ENCODE data around the gene PRPH. TPM values are rescaled to one million over a fixed set of nuclear protein-coding genes. Genes with fewer than 3 reads are reported as not detected.

PRPH gene
- total and polyA plus RNA-seq, 2 of the 8 experiments (the other 6 are each of a cell fraction or from before 2014, with no cell fraction given) = 0.79 to 1.4 TPM

DNA sequence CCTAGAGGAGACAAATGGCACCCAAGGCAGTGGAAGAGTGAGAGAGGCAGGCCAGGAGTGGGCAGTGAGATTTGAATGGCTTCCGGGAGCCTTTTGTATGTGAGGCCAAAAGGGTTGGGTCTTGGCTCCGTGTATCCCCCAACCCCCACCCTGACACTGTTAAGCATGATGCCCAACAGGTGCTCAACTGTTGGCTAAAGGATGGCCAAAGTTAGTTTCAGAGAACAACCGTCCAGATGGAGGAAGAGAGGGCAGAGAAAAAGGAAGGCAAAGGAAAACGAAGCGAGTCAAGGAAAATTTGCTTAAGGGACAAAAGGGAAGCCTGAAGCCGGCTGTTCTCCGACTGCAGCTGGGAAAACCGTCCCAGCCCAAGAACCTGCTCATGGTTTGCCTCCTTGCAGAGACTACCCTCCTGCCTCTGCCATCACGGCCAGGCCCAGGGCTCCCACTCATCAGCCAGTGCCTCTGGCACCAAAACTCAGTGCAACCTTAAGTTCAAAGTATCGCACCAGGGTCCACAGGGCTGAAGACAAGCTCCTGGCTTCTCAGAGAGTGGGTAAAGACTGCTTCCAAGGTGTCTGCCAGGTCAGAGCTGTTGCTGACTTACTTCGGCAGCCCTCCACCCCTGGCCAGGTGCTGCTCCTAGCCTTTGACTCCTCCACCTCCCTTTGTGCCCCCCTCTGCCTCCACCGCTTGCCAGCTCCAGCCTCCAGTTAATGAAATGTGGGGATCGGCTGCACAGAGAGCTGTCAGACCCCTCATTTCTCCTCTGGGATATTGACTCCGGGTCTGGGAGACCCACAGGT lies 46.2 kb downstream of the PRPH start:
- H2BK20ac ChIP-seq (ENCODE audit: low read length) = 0 out of 2 replicates have a peak overlapping the region, but pooled peaks have one; percentile 13
- no peaks in the 10 kb centered on the region for H3K79me1 ChIP-seq (ENCODE audit: low read depth, low read length)
- CTCF ChIA-PET (ENCODE audit: partially characterized antibody) = interaction anchor here (0.7 to 4.0 kb wide), 33 partner anchors 10 to 400 kb away, joined by 3 to 147 read pairs (median 7); partner anchors contain the start of genes PRPH, SPATS2, TMBIM6 and TROAP
- H3K36me3 ChIP-seq (ENCODE audit: control insufficient read depth in 2 of 4, insufficient read depth in 4 of 4, low read length in 3 of 4) = peaks cover 0 to 4% (median 0%) of the 10 kb centered on the region in 4 experiments; a peak in 1 of 8 replicates
- H2AFZ ChIP-seq (ENCODE audit: low read length) = no peak overlapping the region
- no peak overlapping the region for H3K14ac ChIP-seq (ENCODE audit: insufficient read length)
- H3K56ac ChIP-seq (replicated peaks; ENCODE audit: insufficient read length, low read depth, low read length) = no peak overlapping the region
- peak overlapping the region; percentile 71 to 78 for H3K4me2 ChIP-seq (ENCODE audit: insufficient read depth in 1 of 2, low read depth in 2 of 2, low read length in 2 of 2)
- H4K20me1 ChIP-seq (replicated peaks in 1 of 2; ENCODE audit: control insufficient read depth in 1 of 2, insufficient read depth in 2 of 2, low read length in 2 of 2) = peaks cover 13% of the 10 kb centered on the region in 2 experiments
- H3K23me2 ChIP-seq (ENCODE audit: low read depth, low read length) = peaks cover 9% of the 10 kb centered on the region
- TF ChIP-seq SUZ12 (IDR thresholded peaks at IDR 0.05; ENCODE audit: low read length) = peak; percentile 84; the same call in 1 of the 2 replicates
- TF ChIP-seq, protein P1, sequence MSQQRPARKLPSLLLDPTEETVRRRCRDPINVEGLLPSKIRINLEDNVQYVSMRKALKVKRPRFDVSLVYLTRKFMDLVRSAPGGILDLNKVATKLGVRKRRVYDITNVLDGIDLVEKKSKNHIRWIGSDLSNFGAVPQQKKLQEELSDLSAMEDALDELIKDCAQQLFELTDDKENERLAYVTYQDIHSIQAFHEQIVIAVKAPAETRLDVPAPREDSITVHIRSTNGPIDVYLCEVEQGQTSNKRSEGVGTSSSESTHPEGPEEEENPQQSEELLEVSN (IDR thresholded peaks at IDR 0.05) = no peak
- peak; percentile 62 for TF ChIP-seq EZH2 (IDR thresholded peaks at IDR 0.05; ENCODE audit: low read depth, low read length, severe bottlenecking)
- TF ChIP-seq RNF2 (IDR thresholded peaks at IDR 0.05; ENCODE audit: borderline replicate concordance, low read depth, low read length, missing control alignments, poor library complexity, severe bottlenecking) = peak; percentile 52
- POLR2A ChIA-PET (ENCODE audit: partially characterized antibody) = interaction anchor here (1.1 to 4.0 kb wide), 8 partner anchors 8 to 211 kb away, joined by 3 to 31 read pairs (median 4); partner anchors contain the start of genes PRPH, TROAP and TUBA1B
- no peak overlapping the region for H3K9ac ChIP-seq (replicated peaks in 1 of 4; ENCODE audit: extremely low read depth in 1 of 4, low read depth in 3 of 4, low read length in 3 of 4)
- FAIRE-seq = no peak
- H3K18ac ChIP-seq (ENCODE audit: extremely low read depth, low read length) = peak overlapping the region; percentile 60
- H2BK120ac ChIP-seq (replicated peaks; ENCODE audit: low read depth, low read length) = no peak overlapping the region
- no peak overlapping the region for H4K5ac ChIP-seq (ENCODE audit: insufficient read length, low read depth, low read length)
- no peak overlapping the region for H2BK12ac ChIP-seq (ENCODE audit: low read depth, low read length)
- H3K4me1 ChIP-seq (replicated peaks in 1 of 4; ENCODE audit: control insufficient read depth in 3 of 4, insufficient read depth in 4 of 4, low read length in 3 of 4) = peaks cover 4 to 57% (median 39%) of the 10 kb centered on the region in 4 experiments
- no peaks in the 10 kb centered on the region for H3K79me2 ChIP-seq (ENCODE audit: control insufficient read depth in 1 of 2, insufficient read depth in 2 of 2, low read length in 2 of 2)
- no peak overlapping the region for H2BK5ac ChIP-seq (ENCODE audit: low read depth, low read length)
- no peak overlapping the region for H3K4ac ChIP-seq (replicated peaks; ENCODE audit: insufficient read length, low read depth, low read length)
- peaks cover 0 to under 1% of the 10 kb centered on the region in 2 experiments; a peak in 1 of 4 replicates for H3K9me3 ChIP-seq (ENCODE audit: insufficient read depth in 2 of 2, low read depth in 1 of 2, low read length in 1 of 2)
- peak overlapping the region; percentile 34 to 78 (median 67); a peak in 7 of 8 replicates for H3K4me3 ChIP-seq (ENCODE audit: extremely low read depth in 1 of 4, insufficient read depth in 2 of 4, low read depth in 3 of 4, low read length in 4 of 4)
- no peak for DNase-seq (ENCODE audit: low read depth in 1 of 2, low spot score in 2 of 2)
- WGBS, 2 experiments (ENCODE audit: extremely low coverage in 1 of 2, insufficient coverage in 1 of 2, insufficient read length in 1 of 2, insufficient replicate concordance in 2 of 2, low coverage in 1 of 2, low lambda C conversion rate in 2 of 2, missing lambda C conversion rate in 1 of 2) = 6% methylated on average over 14 of the region's 14 CpGs; no CpG with 5 or more reads in 1 of the 2 experiments
- peak overlapping the region; percentile 48; the same call in 1 of the 2 replicates for H2AK5ac ChIP-seq (ENCODE audit: low read depth, low read length)
- H3K27ac ChIP-seq (ENCODE audit: low read depth, low read length) = no peak overlapping the region
- H3K23ac ChIP-seq (ENCODE audit: insufficient read length) = no peak overlapping the region
- H3K27me3 ChIP-seq (replicated peaks in 1 of 4; ENCODE audit: control insufficient read depth in 3 of 4, extremely low read depth in 1 of 4, insufficient read depth in 3 of 4, low read length in 3 of 4) = peaks cover 81 to 99% (median 96%) of the 10 kb centered on the region in 4 experiments
- H4K91ac ChIP-seq (replicated peaks; ENCODE audit: insufficient read length, low read length) = no peak overlapping the region
- no peak overlapping the region; the same call in 1 of the 2 replicates for H2BK15ac ChIP-seq (ENCODE audit: low read length)
- no peak overlapping the region for H4K8ac ChIP-seq (ENCODE audit: extremely low read depth, insufficient read depth, low read length)

All from H1 (cell line).